AG04450 (cell line): ENCODE data around the gene UXS1. TPM values are rescaled to one million over a fixed set of nuclear protein-coding genes. Genes with fewer than 3 reads are reported as not detected.

Experiments
- CTCF ChIA-PET: fragments of 300-600, 350-600 bp; formaldehyde crosslinking; extraction: SDS; loops from one replicate; lab custom pipeline; 2022; ENCODE audit warnings: antibody characterized with exemption, inconsistent platforms; lab: Charles Lee
- POLR2A ChIA-PET: fragments of 350-600 bp; formaldehyde crosslinking; extraction: SDS; loops from one replicate; lab custom pipeline; 2021; ENCODE audit warnings: antibody characterized with exemption, inconsistent platforms; lab: Yijun Ruan, JAX
- DNase-seq: peaks from one replicate; pipeline ENCODE4 v3.0.0-alpha.2; 2011; ENCODE audit warnings: low read depth, low spot score
- H3K27ac ChIP-seq: one replicate; pipeline ENCODE4 v1.5.1; 2012; ENCODE audit warnings: low read depth, low read length, control low read depth
- H3K27me3 ChIP-seq: one replicate; pipeline ENCODE4 v1.6.0; 2012; ENCODE audit warnings: low read length; ENCODE audit not compliant: control insufficient read depth, insufficient read depth
- H3K4me3 ChIP-seq: 2 replicates; pipeline ENCODE4 v1.5.1; 2011; ENCODE audit warnings: mild to moderate bottlenecking, low read depth, low read length, control low read depth
- H3K9me3 ChIP-seq: 2 replicates; pipeline ENCODE4 v1.5.1; 2012; ENCODE audit warnings: low read length; ENCODE audit not compliant: control insufficient read depth, insufficient read depth
- CTCF ChIP-seq: IDR thresholded peaks from 2 replicates; pipeline ENCODE4 v1.5.1; 2011; ENCODE audit warnings: low read depth, low read length, control low read depth, inconsistent platforms
- polyA plus RNA-seq: library from polyadenylated mRNA; depleted of rRNA; stranded (reverse); fragments of >200 nt; gene quantifications from 2 replicates; pipeline ENCODE4 v1.2.3, GENCODE V29; 2011

UXS1 gene
- polyA plus RNA-seq, 1 experiment, result 53.2 TPM

DNA sequence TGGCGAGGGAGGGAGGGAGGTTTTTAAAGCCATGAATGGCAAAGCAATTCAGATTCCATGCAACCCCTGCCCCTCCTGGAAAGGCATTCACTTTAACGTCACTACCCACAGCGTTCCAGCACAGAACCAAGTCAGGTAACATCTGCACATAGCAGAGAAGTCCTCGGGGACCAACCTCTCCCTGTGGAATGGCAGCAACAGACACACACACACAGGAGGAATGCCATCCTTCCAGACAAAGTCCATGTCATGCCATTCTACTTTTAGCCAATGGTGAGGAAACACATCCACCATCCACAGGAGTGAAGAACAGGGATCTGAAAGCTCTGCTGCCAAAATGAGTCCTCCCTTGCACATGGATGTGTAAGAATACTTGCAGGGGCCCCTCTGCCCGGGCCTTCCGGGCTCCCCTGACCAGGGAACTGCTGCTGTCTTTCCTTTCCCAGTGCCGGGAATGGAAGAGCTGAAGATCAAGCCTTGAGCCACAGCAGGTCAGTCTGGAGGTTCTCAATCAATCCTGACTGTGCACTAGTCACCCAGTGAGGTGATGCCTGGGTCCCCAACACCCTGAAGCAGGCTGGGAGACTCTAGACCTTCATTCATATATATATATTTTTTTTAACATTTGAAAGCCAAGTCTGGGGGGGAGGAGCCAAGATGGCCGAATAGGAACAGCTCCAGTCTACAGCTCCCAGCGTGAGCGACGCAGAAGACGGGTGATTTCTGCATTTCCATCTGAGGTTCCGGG, 63.7 kb downstream of the UXS1 start:
- Histone ChIP-seq H3K27ac (no peak overlapping the region), H3K9me3 (no peaks in the 10 kb centered on the region), H3K4me3 (no peak overlapping the region), H3K27me3 (no peaks in the 10 kb centered on the region)
- no peak for TF ChIP-seq CTCF
- CTCF ChIA-PET, result no interaction called here
- DNase-seq, result no peak
- POLR2A ChIA-PET, result no interaction called here

GRCh38 chr2:106129592-106129991, 64.5 kb downstream of the UXS1 start:
- H3K27ac ChIP-seq, result no peak overlapping the region
- ChIA-PET POLR2A (no interaction called here), CTCF (no interaction called here)
- H3K9me3 ChIP-seq, result no peaks in the 10 kb centered on the region
- DNase-seq, result no peak
- no peak overlapping the region for H3K4me3 ChIP-seq
- TF ChIP-seq CTCF, result no peak
- no peaks in the 10 kb centered on the region for H3K27me3 ChIP-seq

DNA sequence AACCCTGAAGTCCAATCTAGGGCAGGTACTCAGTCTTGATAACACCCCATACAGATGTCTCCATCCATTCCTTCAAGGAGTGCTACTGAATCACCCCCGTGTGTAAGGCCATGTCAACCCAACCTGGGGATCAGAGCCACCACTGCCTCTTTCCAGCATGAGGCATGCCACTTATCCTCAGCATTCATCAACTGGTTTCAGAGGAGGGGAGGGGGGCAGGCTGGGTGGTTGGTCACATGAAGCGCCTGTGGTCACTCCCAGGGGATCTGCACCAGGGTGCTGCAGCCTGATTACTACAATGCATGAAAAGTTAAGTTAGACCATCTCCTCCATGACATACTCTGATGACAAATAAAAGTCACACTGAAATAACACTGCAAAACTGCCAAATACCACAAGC, 65.0 kb downstream of the UXS1 start:
- H3K27ac ChIP-seq, result no peak overlapping the region
- no peak overlapping the region for H3K4me3 ChIP-seq
- CTCF ChIA-PET, result no interaction called here
- DNase-seq, result no peak
- H3K27me3 ChIP-seq, result no peaks in the 10 kb centered on the region
- TF ChIP-seq CTCF, result no peak
- no peaks in the 10 kb centered on the region for H3K9me3 ChIP-seq
- POLR2A ChIA-PET, result no interaction called here

DNA sequence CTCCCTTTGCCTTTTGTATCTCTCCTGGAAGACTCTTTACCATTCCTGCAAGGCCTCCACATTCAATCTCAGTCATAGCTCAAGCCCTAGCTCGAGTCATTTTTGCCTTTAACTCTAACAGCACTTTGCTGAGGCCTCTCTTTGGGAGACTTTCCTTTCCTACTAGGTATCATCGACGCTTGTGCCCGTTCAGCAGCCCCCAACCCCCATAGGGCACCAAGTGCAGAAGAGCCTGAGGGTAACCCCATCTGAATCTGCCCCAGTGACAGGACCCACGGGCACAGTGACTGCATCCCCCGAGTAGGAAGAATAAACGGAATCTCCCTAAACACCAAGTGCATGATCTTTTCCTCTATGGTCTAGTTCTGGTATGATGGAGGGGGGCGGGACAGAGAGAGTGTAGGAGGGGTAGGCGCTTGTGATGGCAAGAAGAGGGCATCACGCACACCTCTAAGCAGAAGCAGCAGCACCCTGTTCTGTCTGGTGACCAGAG, 66.3 kb downstream of the UXS1 start:
- Histone ChIP-seq H3K27me3 (no peaks in the 10 kb centered on the region), H3K4me3 (no peak overlapping the region), H3K9me3 (no peaks in the 10 kb centered on the region), H3K27ac (no peak overlapping the region)
- ChIA-PET POLR2A (no interaction called here), CTCF (no interaction called here)
- TF ChIP-seq CTCF, result no peak
- no peak for DNase-seq

DNA sequence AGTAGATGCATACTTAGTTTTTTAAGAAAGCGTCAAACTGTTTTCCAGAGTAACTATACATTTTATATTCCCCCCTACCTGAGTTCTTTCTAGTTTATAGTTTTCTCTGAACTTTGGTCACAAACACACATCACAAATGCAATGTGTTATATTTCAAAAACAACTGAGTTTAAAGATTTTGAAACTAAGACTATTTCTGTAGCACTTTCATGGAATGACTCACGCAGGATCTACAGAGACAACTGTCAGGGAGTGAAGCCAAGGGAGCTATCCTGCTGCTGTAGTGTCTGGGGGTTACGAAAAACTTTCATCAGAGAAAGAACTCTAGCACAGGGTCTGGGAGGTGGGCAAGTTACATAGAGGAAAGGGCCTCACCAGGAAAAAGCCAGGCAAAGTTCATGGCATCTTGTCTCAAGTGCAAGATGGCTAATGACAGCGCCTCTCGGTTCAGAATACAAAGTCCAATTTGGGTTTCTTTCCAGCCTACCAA, 66.8 kb downstream of the UXS1 start:
- DNase-seq, result no peak
- Histone ChIP-seq H3K27ac (no peak overlapping the region), H3K9me3 (no peaks in the 10 kb centered on the region), H3K27me3 (no peaks in the 10 kb centered on the region), H3K4me3 (no peak overlapping the region)
- ChIA-PET CTCF (no interaction called here), POLR2A (no interaction called here)
- TF ChIP-seq CTCF, result no peak
